Brain microvascular endothelial cell (primary cell): Measurements from ENCODE around the gene SCYGR1.
A peak's percentile ranks its signal among the peaks of the same experiment; 100 is the strongest.
"Not testable (repeated sequence)": the region's sequence is repeated elsewhere in the genome, so short reads cannot be mapped to it uniquely, and the experiment has no call there.

Source experiments
- DNase-seq: peaks from one replicate; pipeline ENCODE4 v3.0.0-alpha.2; 2020
- H3K27ac ChIP-seq: fragments of 250-450 bp; sonication (Bioruptor Pico); 2 replicates; pipeline ENCODE4 v1.5.1; 2020; ENCODE audit warnings: mild to moderate bottlenecking, moderate library complexity
- H3K27me3 ChIP-seq: fragments of 250-450 bp; sonication (Bioruptor Pico); replicated peaks from 2 replicates; pipeline ENCODE4 v1.5.1; 2020; ENCODE audit warnings: mild to moderate bottlenecking
- H3K36me3 ChIP-seq: fragments of 250-450 bp; sonication (Bioruptor Pico); replicated peaks from 2 replicates; pipeline ENCODE4 v1.5.1; 2020; ENCODE audit warnings: mild to moderate bottlenecking
- H3K4me3 ChIP-seq: 2 replicates; pipeline ENCODE4 v1.5.1; 2011; ENCODE audit warnings: low read depth, mild to moderate bottlenecking, control low read depth, low read length, moderate library complexity
- in situ Hi-C: cut with HindIII; loops from 2 replicates; pipeline ENCODE4 v1.10.0; 2017; ENCODE audit warnings: low sequenced_read_pairs, low pct_ligation_motif_present
- TF ChIP-seq, protein P1 (sequence below): IDR thresholded peaks from 2 replicates; pipeline ENCODE4 v1.5.1; 2011; ENCODE audit warnings: low read depth, mild to moderate bottlenecking, moderate library complexity, low read length, control low read depth, inconsistent platforms; ENCODE audit errors: missing control alignments

Gene SCYGR1

DNA sequence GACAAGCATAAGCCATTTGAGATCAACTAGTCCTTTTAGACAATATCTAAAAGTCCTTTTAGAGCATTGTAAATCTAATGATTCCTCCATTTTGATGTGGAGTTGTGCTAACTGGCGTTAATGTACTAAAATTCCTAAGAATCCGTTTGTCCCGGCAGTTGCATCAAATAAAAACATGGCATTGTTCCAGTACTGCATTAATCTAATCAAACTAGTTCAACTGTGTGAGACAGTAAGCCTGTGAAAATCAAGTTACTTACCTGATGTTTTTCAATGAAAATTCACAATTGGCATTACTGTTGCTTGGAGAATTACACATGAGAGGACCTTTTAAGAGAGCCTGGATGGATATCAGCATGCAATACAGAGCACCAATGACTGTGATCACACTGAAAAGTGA lies 21.9 kb downstream of the SCYGR1 start:
- no peak overlapping the region for H3K27ac ChIP-seq
- TF ChIP-seq, protein P1, sequence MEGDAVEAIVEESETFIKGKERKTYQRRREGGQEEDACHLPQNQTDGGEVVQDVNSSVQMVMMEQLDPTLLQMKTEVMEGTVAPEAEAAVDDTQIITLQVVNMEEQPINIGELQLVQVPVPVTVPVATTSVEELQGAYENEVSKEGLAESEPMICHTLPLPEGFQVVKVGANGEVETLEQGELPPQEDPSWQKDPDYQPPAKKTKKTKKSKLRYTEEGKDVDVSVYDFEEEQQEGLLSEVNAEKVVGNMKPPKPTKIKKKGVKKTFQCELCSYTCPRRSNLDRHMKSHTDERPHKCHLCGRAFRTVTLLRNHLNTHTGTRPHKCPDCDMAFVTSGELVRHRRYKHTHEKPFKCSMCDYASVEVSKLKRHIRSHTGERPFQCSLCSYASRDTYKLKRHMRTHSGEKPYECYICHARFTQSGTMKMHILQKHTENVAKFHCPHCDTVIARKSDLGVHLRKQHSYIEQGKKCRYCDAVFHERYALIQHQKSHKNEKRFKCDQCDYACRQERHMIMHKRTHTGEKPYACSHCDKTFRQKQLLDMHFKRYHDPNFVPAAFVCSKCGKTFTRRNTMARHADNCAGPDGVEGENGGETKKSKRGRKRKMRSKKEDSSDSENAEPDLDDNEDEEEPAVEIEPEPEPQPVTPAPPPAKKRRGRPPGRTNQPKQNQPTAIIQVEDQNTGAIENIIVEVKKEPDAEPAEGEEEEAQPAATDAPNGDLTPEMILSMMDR = no peak
- peaks cover 2% of the 10 kb centered on the region for H3K36me3 ChIP-seq
- no peaks in the 10 kb centered on the region for H3K27me3 ChIP-seq
- peak; percentile 12 for DNase-seq
- in situ Hi-C loops = no loop called here
- H3K4me3 ChIP-seq = no peak overlapping the region

DNA sequence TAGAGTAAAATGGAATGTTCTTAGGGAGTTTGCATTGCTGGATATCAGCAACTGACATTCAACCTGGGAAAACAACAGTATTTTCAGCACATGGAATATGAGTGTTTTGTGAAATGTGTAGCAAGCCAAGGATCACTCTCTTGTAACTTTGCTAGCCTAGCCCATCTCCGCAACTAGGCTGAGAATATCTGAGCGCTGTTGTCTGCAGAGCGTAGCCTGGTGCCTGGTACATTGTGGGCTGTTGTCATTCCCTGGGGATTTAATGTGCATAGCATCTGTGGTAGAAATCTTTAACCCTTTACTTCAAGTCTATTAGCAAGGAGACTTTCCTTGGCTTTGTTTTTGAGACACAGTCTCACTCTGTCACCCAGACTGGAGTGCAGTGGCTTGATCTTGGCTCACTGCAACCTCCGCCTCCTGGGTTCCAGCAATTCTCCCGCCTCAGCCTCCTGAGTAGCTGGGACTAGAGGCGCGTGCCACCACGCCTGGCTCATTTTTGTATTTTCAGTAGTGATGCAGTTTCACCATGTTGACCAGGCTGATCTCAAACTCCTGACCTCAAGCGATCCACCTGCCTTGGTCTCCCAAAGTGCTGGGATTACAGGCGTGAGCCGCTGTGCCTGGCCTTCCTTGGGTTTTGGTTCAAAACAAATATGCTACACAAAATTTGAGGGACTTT lies 23.0 kb downstream of the SCYGR1 start:
- H3K4me3 ChIP-seq, H3K36me3 ChIP-seq, H3K27ac ChIP-seq, in situ Hi-C loops, H3K27me3 ChIP-seq: not testable (repeated sequence)
- peak; percentile 43 for DNase-seq

DNA sequence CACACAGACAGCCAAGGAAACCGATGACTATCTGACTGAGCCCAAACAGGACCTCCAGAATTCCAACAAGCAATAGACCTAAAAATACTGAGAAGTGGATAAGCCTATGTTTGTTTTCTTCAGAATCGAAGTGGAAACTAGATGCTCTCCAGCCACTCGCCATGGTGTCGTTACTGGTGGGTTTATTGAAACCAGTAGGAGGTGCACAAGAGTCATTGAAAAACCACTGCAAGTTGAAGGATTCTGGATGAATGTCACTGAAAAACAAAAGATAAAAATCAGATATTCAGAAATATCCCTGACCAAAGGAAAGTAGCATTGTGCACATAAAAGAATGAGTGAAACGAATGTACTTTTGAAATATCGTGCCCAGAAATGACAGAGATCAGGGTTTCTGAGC lies 24.0 kb downstream of the SCYGR1 start:
- H3K27ac ChIP-seq = no peak overlapping the region
- H3K27me3 ChIP-seq = no peaks in the 10 kb centered on the region
- in situ Hi-C loops = no loop called here
- H3K36me3 ChIP-seq = peaks cover 7% of the 10 kb centered on the region
- TF ChIP-seq, protein P1 = peak; percentile 34
- no peak overlapping the region for H3K4me3 ChIP-seq
- DNase-seq = no peak

DNA sequence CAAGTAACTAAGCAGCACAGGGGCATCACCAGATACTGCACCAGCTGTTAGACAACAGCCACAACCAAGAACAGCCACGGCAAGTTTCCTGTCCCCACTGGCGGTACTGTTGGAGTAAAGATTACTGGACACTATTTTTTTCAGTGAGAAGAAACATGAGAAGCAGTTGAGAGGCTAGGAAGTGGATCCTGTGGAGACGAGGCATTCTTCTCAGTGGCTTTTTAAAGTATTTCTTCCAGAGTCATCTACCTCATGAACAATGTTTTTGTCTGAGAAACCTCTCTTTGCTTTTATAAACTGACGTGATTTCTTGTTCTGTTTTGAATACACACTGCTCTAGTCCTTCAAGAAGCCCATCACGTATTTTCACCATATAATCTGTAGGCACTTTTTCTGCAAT lies 27.4 kb downstream of the SCYGR1 start:
- Histone ChIP-seq H3K36me3 (peaks cover 9% of the 10 kb centered on the region), H3K27ac (no peak overlapping the region), H3K4me3 (no peak overlapping the region), H3K27me3 (no peaks in the 10 kb centered on the region)
- TF ChIP-seq, protein P1 = no peak
- DNase-seq = no peak
- in situ Hi-C loops = no loop called here

DNA sequence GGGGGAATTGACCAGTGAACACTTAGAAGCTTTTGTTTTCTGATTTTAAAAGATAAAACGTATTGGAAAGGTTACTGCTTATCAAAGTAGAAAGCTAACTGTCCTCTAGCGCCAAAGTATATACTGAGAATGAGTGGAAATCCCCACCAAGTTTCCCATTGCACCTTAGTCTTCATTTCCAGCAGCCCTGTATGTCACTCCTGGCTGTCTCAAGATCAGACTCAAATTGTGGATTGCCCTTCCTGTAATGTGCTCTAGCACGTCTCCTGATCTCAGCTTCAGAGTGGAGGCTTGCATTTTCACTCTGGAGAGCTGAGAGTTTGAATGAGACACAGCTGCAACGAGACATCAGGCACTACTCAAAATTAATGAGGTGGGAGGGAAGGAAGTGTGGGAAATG lies 36.1 kb downstream of the SCYGR1 start:
- no peak overlapping the region for H3K27ac ChIP-seq
- DNase-seq = no peak
- in situ Hi-C loops = no loop called here

DNA sequence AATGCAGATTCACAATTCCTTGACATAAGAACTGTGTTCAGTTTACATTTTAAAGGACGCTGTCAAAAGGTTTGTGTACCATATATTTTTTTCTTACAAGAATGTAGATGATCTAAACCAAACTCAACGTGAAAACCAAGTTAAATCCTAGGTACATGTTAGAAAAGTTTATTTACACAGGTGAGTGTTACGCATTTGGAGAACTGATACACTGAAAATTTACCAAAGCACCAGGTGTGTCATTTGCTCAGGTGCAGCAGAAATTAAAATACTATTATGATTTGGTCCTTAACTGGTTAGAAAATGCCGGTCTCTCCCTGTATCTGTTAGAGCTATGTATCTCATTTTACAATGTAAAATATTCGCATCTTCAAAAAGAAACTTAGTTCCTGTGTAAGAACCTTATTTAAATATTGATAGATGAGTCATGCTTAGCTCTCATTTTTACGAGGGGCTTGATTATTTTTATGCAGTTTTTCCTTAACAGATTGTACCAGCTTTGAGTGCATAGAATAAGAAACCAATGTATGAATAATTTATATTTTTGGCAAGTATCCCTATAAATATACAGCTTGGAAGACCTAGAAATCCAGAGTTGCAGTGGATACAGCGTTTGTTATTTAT lies 37.6 kb downstream of the SCYGR1 start:
- no peaks in the 10 kb centered on the region for H3K36me3 ChIP-seq
- in situ Hi-C loops = no loop called here

More for the DNA sequence above, 36.1 kb downstream of the SCYGR1 start:
- H3K27me3 ChIP-seq = no peaks in the 10 kb centered on the region
- H3K4me3 ChIP-seq = no peak overlapping the region
- TF ChIP-seq, protein P1 = no peak
- no peaks in the 10 kb centered on the region for H3K36me3 ChIP-seq

More for the DNA sequence above, 37.6 kb downstream of the SCYGR1 start:
- Histone ChIP-seq H3K4me3 (no peak overlapping the region), H3K27ac (no peak overlapping the region), H3K27me3 (no peaks in the 10 kb centered on the region)
- TF ChIP-seq, protein P1 = no peak
- DNase-seq = no peak
